ENCODE measurements around the gene AUTS2.

Gene AUTS2

GRCh38 chr7:70032649-70033048 is 434.4 kb downstream of the AUTS2 start:
- Mint-ChIP-seq H3K4me3 (no peak overlapping the region), H3K4me1 (ENCODE audit: low read depth) (no peaks in the 10 kb centered on the region), H3K9me3 (no peaks in the 10 kb centered on the region), H3K27ac (no peak overlapping the region), H3K27me3 (no peaks in the 10 kb centered on the region), H3K36me3 (ENCODE audit: low read depth) (no peaks in the 10 kb centered on the region)
- no peak for DNase-seq

- Mint-ChIP-seq H3K27me3 (no peaks in the 10 kb centered on the region), H3K4me3 (no peak overlapping the region), H3K9me3 (no peaks in the 10 kb centered on the region), H3K36me3 (ENCODE audit: low read depth) (no peaks in the 10 kb centered on the region), H3K27ac (no peak overlapping the region), H3K4me1 (ENCODE audit: low read depth) (no peaks in the 10 kb centered on the region)
- DNase-seq: no peak
Measured at GRCh38 chr7:70033226-70033625, 435.0 kb downstream of the AUTS2 start.

- no peaks in the 10 kb centered on the region for H3K9me3 Mint-ChIP-seq
- H3K4me1 Mint-ChIP-seq (ENCODE audit: low read depth): no peaks in the 10 kb centered on the region
- H3K27ac Mint-ChIP-seq: no peak overlapping the region
- H3K4me3 Mint-ChIP-seq: no peak overlapping the region
- no peaks in the 10 kb centered on the region for H3K36me3 Mint-ChIP-seq (ENCODE audit: low read depth)
- H3K27me3 Mint-ChIP-seq: no peaks in the 10 kb centered on the region
- no peak for DNase-seq
Measured at GRCh38 chr7:70034999-70035398, 436.7 kb downstream of the AUTS2 start.

GRCh38 chr7:70035519-70035918 is 437.2 kb downstream of the AUTS2 start:
- DNase-seq: no peak
- Mint-ChIP-seq H3K9me3 (no peaks in the 10 kb centered on the region), H3K27me3 (no peaks in the 10 kb centered on the region), H3K4me3 (no peak overlapping the region), H3K36me3 (ENCODE audit: low read depth) (no peaks in the 10 kb centered on the region), H3K4me1 (ENCODE audit: low read depth) (no peaks in the 10 kb centered on the region), H3K27ac (no peak overlapping the region)

GRCh38 chr7:70035955-70036354 is 437.7 kb downstream of the AUTS2 start:
- Mint-ChIP-seq H3K9me3 (no peaks in the 10 kb centered on the region), H3K4me1 (ENCODE audit: low read depth) (no peaks in the 10 kb centered on the region), H3K4me3 (no peak overlapping the region), H3K36me3 (ENCODE audit: low read depth) (no peaks in the 10 kb centered on the region), H3K27me3 (no peaks in the 10 kb centered on the region), H3K27ac (no peak overlapping the region)
- DNase-seq: no peak

GRCh38 chr7:70036695-70037094 is 438.4 kb downstream of the AUTS2 start:
- no peaks in the 10 kb centered on the region for H3K9me3 Mint-ChIP-seq
- H3K4me1 Mint-ChIP-seq (ENCODE audit: low read depth): no peaks in the 10 kb centered on the region
- no peaks in the 10 kb centered on the region for H3K36me3 Mint-ChIP-seq (ENCODE audit: low read depth)
- H3K4me3 Mint-ChIP-seq: no peak overlapping the region
- DNase-seq: no peak
- H3K27me3 Mint-ChIP-seq: no peaks in the 10 kb centered on the region
- no peak overlapping the region for H3K27ac Mint-ChIP-seq

GRCh38 chr7:70037171-70037933 is 439.1 kb downstream of the AUTS2 start:
- DNase-seq: no peak
- H3K27ac Mint-ChIP-seq: no peak overlapping the region
- H3K27me3 Mint-ChIP-seq: no peaks in the 10 kb centered on the region
- no peak overlapping the region for H3K4me3 Mint-ChIP-seq
- H3K4me1 Mint-ChIP-seq (ENCODE audit: low read depth): no peaks in the 10 kb centered on the region
- no peaks in the 10 kb centered on the region for H3K36me3 Mint-ChIP-seq (ENCODE audit: low read depth)
- no peaks in the 10 kb centered on the region for H3K9me3 Mint-ChIP-seq

- H3K4me1 Mint-ChIP-seq (ENCODE audit: low read depth): no peaks in the 10 kb centered on the region
- no peaks in the 10 kb centered on the region for H3K27me3 Mint-ChIP-seq
- no peak overlapping the region for H3K27ac Mint-ChIP-seq
- no peak for DNase-seq
- no peaks in the 10 kb centered on the region for H3K36me3 Mint-ChIP-seq (ENCODE audit: low read depth)
- no peaks in the 10 kb centered on the region for H3K9me3 Mint-ChIP-seq
- H3K4me3 Mint-ChIP-seq: no peak overlapping the region
Measured at GRCh38 chr7:70040051-70040450, 441.8 kb downstream of the AUTS2 start.

GRCh38 chr7:70040970-70041766 is 442.9 kb downstream of the AUTS2 start:
- Mint-ChIP-seq H3K4me1 (ENCODE audit: low read depth) (no peaks in the 10 kb centered on the region), H3K27ac (no peak overlapping the region), H3K27me3 (no peaks in the 10 kb centered on the region), H3K9me3 (no peaks in the 10 kb centered on the region), H3K36me3 (ENCODE audit: low read depth) (no peaks in the 10 kb centered on the region), H3K4me3 (no peak overlapping the region)
- no peak for DNase-seq

GRCh38 chr7:70042533-70042932 is 444.3 kb downstream of the AUTS2 start:
- Mint-ChIP-seq H3K36me3 (ENCODE audit: low read depth) (no peaks in the 10 kb centered on the region), H3K9me3 (no peaks in the 10 kb centered on the region), H3K27ac (no peak overlapping the region), H3K4me3 (no peak overlapping the region), H3K4me1 (ENCODE audit: low read depth) (no peaks in the 10 kb centered on the region), H3K27me3 (no peaks in the 10 kb centered on the region)
- DNase-seq: no peak

GRCh38 chr7:70043015-70043538 is 444.8 kb downstream of the AUTS2 start:
- Mint-ChIP-seq H3K4me1 (ENCODE audit: low read depth) (no peaks in the 10 kb centered on the region), H3K36me3 (ENCODE audit: low read depth) (no peaks in the 10 kb centered on the region), H3K27me3 (no peaks in the 10 kb centered on the region), H3K4me3 (no peak overlapping the region), H3K27ac (no peak overlapping the region), H3K9me3 (no peaks in the 10 kb centered on the region)
- no peak for DNase-seq

GRCh38 chr7:70044064-70044463 is 445.8 kb downstream of the AUTS2 start:
- no peaks in the 10 kb centered on the region for H3K27me3 Mint-ChIP-seq
- H3K27ac Mint-ChIP-seq: no peak overlapping the region
- no peak for DNase-seq
- no peaks in the 10 kb centered on the region for H3K36me3 Mint-ChIP-seq (ENCODE audit: low read depth)
- no peak overlapping the region for H3K4me3 Mint-ChIP-seq
- H3K4me1 Mint-ChIP-seq (ENCODE audit: low read depth): no peaks in the 10 kb centered on the region
- no peaks in the 10 kb centered on the region for H3K9me3 Mint-ChIP-seq

GRCh38 chr7:70044525-70044924 is 446.2 kb downstream of the AUTS2 start:
- H3K36me3 Mint-ChIP-seq (ENCODE audit: low read depth): no peaks in the 10 kb centered on the region
- DNase-seq: no peak
- no peak overlapping the region for H3K4me3 Mint-ChIP-seq
- H3K27me3 Mint-ChIP-seq: no peaks in the 10 kb centered on the region
- no peaks in the 10 kb centered on the region for H3K4me1 Mint-ChIP-seq (ENCODE audit: low read depth)
- H3K9me3 Mint-ChIP-seq: no peaks in the 10 kb centered on the region
- no peak overlapping the region for H3K27ac Mint-ChIP-seq

- DNase-seq: no peak
- Mint-ChIP-seq H3K36me3 (ENCODE audit: low read depth) (no peaks in the 10 kb centered on the region), H3K9me3 (no peaks in the 10 kb centered on the region), H3K27ac (no peak overlapping the region), H3K27me3 (no peaks in the 10 kb centered on the region), H3K4me1 (ENCODE audit: low read depth) (no peaks in the 10 kb centered on the region), H3K4me3 (no peak overlapping the region)
Measured at GRCh38 chr7:70044981-70045380, 446.7 kb downstream of the AUTS2 start.

- Mint-ChIP-seq H3K4me1 (ENCODE audit: low read depth) (no peaks in the 10 kb centered on the region), H3K36me3 (ENCODE audit: low read depth) (no peaks in the 10 kb centered on the region), H3K27ac (no peak overlapping the region), H3K4me3 (no peak overlapping the region), H3K27me3 (no peaks in the 10 kb centered on the region), H3K9me3 (no peaks in the 10 kb centered on the region)
- no peak for DNase-seq
Measured at GRCh38 chr7:70047384-70047783, 449.1 kb downstream of the AUTS2 start.

Data from activated T-cell treated with anti-CD3 and anti-CD28 coated beads, Interleukin-2, amount 50 U/mL, for 24 hours (primary cell).